Keratinocyte (primary cell): ENCODE results near the gene ANKS1B.

Experiments used
- CTCF ChIP-seq, 3 experiments: IDR thresholded peaks in 1 of 3; conservative IDR thresholded peaks in 1 of 3; optimal IDR thresholded peaks in 1 of 3; 2 replicates in 2 of 3; 3 replicates in 1 of 3; pipeline versions ENCODE3 to v1.5.1; 2011; ENCODE audit warnings: low read length in 3 of 3, mild to moderate bottlenecking in 3 of 3, moderate library complexity in 2 of 3, control low read depth in 1 of 3, inconsistent platforms in 1 of 3; ENCODE audit not compliant: insufficient read depth in 2 of 3; ENCODE audit errors: extremely low read depth in 1 of 3
- EZH2 ChIP-seq: IDR thresholded peaks from one replicate; pipeline ENCODE4 v1.6.1; 2012; ENCODE audit warnings: inconsistent platforms, mild to moderate bottlenecking, low read length, moderate library complexity

DNA sequence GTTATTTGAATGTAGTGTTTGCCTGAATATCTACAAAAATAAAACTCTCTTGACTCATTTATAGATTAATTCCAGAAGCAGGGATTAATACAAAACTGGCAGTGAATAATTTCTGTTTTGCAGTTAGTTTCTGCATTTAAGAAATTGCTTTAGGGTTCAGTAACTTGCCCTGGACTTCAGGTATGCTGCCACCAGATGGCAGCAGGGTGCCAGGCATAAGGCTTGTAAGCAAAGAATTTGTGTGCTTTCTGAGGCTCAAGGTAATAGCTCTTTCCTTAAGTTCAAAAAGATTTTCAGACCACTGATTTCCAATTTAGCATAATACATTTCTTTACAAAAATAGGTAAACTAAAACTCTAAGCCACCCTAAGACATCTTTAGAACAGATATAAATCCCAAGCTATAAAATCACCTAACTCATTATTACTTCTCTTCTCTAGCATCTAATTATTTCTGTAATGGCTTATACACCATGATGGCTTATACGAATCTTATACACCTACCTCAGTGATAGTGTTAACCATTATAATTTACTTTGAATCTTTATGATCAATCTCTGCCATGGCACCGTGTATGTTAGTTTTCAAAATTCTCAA lies 941.3 kb downstream of the ANKS1B start:
- peak; percentile 73 to 84 (median 81) for TF ChIP-seq CTCF (optimal IDR thresholded peaks at IDR 0.05 in 1 of 3, IDR thresholded peaks at IDR 0.05 in 1 of 3, conservative IDR thresholded peaks at IDR 0.05 in 1 of 3; ENCODE audit: extremely low read depth in 1 of 3, insufficient read depth in 2 of 3, low read length in 3 of 3)
- TF ChIP-seq EZH2: no peak
